ENCODE results near the gene NFAT5.
"Not testable (repeated sequence)": the region's sequence is repeated elsewhere in the genome, so short reads cannot be mapped to it uniquely, and the experiment has no call there.

The NFAT5 gene

DNA sequence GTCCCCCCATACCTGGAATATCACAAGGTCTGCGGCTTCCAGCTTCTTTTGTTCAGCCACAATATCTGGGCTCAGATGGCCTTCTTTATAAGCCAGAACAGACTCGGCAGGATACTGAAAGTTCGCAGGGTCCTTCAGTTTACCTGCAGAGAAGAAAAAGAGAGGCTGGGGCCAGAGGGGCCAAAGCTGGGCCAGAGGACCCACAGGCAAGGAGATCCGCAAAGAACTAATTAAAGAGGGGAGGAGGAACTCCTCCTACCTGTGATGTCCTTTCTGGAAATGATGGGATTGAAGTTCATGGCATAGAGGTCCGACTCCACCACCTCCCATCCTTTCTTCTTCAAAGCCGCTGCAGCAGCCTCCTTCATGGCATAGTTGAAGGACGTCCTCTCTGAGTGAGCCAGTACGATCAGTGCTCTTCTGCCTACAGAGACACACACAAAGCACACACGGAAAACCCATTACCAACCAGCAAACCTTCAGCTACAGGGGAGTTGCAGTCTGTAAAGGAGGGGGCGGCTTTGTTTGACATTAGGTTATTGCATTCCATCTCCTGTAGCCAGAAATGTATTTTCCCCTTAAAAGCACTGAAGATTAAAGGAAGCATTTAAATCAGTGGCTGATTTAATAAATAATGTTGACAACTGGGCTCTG is 152.5 kb downstream of the NFAT5 start:
- no peaks in the 10 kb centered on the region for H3K4me1 ChIP-seq (ENCODE audit: insufficient read depth, low read length)
- H3K4me3 ChIP-seq (ENCODE audit: low read length), result no peak overlapping the region
- H3K27me3 ChIP-seq (ENCODE audit: insufficient read depth, low read length), result no peaks in the 10 kb centered on the region
- H3K36me3 ChIP-seq (ENCODE audit: insufficient read depth, low read length), result peaks cover 2% of the 10 kb centered on the region
- H2AFZ ChIP-seq (ENCODE audit: low read depth, low read length), result no peak overlapping the region
- H3K9me3 ChIP-seq (ENCODE audit: low read length), result peaks cover 2% of the 10 kb centered on the region

- peaks cover 2% of the 10 kb centered on the region for H3K4me1 ChIP-seq (ENCODE audit: insufficient read depth, low read length)
- H3K36me3 ChIP-seq (ENCODE audit: insufficient read depth, low read length), result no peaks in the 10 kb centered on the region
- peaks cover 2% of the 10 kb centered on the region for H3K9me3 ChIP-seq (ENCODE audit: low read length)
- H3K27me3 ChIP-seq (ENCODE audit: insufficient read depth, low read length), result no peaks in the 10 kb centered on the region
- H2AFZ ChIP-seq (ENCODE audit: low read depth, low read length), result no peak overlapping the region
- no peak overlapping the region for H3K4me3 ChIP-seq (ENCODE audit: low read length)
Measured at GRCh38 chr16:69720822-69721430, 155.2 kb downstream of the NFAT5 start.

- H3K9me3 ChIP-seq (ENCODE audit: low read length), result peaks cover 2% of the 10 kb centered on the region
- no peak overlapping the region for H3K4me3 ChIP-seq (ENCODE audit: low read length)
- H3K27me3 ChIP-seq (ENCODE audit: insufficient read depth, low read length), result no peaks in the 10 kb centered on the region
- H3K4me1 ChIP-seq (ENCODE audit: insufficient read depth, low read length), result peaks cover 5% of the 10 kb centered on the region
- H2AFZ ChIP-seq (ENCODE audit: low read depth, low read length), result no peak overlapping the region
- H3K36me3 ChIP-seq (ENCODE audit: insufficient read depth, low read length), result no peaks in the 10 kb centered on the region
Measured at GRCh38 chr16:69721441-69721957, 155.7 kb downstream of the NFAT5 start.

DNA sequence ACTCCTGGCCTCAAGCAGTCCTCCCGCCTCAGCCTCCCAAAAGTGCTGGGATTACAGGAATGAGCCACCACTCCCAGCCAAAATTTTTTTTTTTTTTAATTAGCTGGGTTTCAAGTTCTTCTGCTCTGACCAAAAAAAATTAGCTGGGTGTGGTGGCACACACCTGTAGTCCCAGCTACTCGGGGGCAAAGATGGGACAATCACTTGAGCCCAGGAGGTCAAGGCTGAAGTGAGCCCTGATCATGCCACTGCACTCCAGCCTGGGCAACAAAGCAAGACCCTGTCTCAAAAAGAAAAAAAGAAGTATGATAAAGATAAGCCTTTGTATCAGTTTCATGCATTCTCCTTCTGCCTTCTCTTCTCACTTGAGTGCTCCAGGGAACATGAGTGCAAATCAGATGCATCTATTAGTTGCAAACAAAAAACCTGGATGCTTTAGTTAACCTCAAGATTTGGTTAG is 158.7 kb downstream of the NFAT5 start:
- Histone ChIP-seq H3K4me3 (ENCODE audit: low read length) (no peak overlapping the region), H3K36me3 (ENCODE audit: insufficient read depth, low read length) (no peaks in the 10 kb centered on the region), H3K4me1 (ENCODE audit: insufficient read depth, low read length) (peaks cover 10% of the 10 kb centered on the region), H3K27me3 (ENCODE audit: insufficient read depth, low read length) (no peaks in the 10 kb centered on the region), H2AFZ (ENCODE audit: low read depth, low read length) (no peak overlapping the region), H3K9me3 (ENCODE audit: low read length) (no peaks in the 10 kb centered on the region)

DNA sequence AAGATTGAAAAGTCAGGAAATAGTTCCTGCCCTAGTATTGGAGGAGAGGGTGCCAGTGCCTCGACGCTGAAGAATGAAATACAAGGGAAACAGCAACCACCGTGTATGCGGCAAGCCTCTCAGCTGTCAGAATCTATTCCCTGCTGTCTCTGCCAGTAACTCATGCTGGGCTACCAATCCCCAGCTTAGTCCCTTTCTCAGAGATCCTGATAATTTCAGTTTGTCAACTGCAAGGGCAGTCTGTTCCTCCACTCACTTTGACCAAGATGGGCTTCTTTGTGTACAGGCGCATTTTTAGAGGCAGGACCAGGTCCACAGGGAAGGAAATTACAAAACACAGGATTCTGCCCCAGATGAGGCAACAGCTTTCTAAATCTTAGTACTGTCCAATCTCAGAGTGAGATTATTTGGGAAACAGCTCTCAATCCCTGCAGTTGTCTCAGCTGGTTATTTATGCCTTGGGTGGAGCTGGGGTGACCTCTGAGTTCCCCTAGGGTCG is 159.3 kb downstream of the NFAT5 start:
- H3K27me3 ChIP-seq (ENCODE audit: insufficient read depth, low read length), result no peaks in the 10 kb centered on the region
- H3K4me3 ChIP-seq (ENCODE audit: low read length), result no peak overlapping the region
- peaks cover 10% of the 10 kb centered on the region for H3K4me1 ChIP-seq (ENCODE audit: insufficient read depth, low read length)
- no peaks in the 10 kb centered on the region for H3K9me3 ChIP-seq (ENCODE audit: low read length)
- no peak overlapping the region for H2AFZ ChIP-seq (ENCODE audit: low read depth, low read length)
- no peaks in the 10 kb centered on the region for H3K36me3 ChIP-seq (ENCODE audit: insufficient read depth, low read length)

- Histone ChIP-seq H3K4me1 (ENCODE audit: insufficient read depth, low read length) (peaks cover 10% of the 10 kb centered on the region), H3K36me3 (ENCODE audit: insufficient read depth, low read length) (no peaks in the 10 kb centered on the region), H3K9me3 (ENCODE audit: low read length) (no peaks in the 10 kb centered on the region), H3K27me3 (ENCODE audit: insufficient read depth, low read length) (no peaks in the 10 kb centered on the region), H2AFZ (ENCODE audit: low read depth, low read length) (peak overlapping the region; percentile 80), H3K4me3 (ENCODE audit: low read length) (peak overlapping the region; percentile 62)
Measured at GRCh38 chr16:69725480-69726312, 159.9 kb downstream of the NFAT5 start.

GRCh38 chr16:69726313-69727060 is 160.7 kb downstream of the NFAT5 start, which contains the start of gene NQO1:
Gene NQO1, minus strand, starts transcription at chr16:69726560. Its CDS starts 121 bp downstream, at chr16:69726439.
- Histone ChIP-seq H3K9me3 (ENCODE audit: low read length) (no peaks in the 10 kb centered on the region), H2AFZ (ENCODE audit: low read depth, low read length) (peak within 1 kb of the TSS; percentile 80), H3K4me1 (ENCODE audit: insufficient read depth, low read length) (peaks cover 10% of the 10 kb centered on the region), H3K36me3 (ENCODE audit: insufficient read depth, low read length) (no peaks in the 10 kb centered on the region), H3K27me3 (ENCODE audit: insufficient read depth, low read length) (no peaks in the 10 kb centered on the region), H3K4me3 (ENCODE audit: low read length) (peak within 1 kb of the TSS; percentile 62)

DNA sequence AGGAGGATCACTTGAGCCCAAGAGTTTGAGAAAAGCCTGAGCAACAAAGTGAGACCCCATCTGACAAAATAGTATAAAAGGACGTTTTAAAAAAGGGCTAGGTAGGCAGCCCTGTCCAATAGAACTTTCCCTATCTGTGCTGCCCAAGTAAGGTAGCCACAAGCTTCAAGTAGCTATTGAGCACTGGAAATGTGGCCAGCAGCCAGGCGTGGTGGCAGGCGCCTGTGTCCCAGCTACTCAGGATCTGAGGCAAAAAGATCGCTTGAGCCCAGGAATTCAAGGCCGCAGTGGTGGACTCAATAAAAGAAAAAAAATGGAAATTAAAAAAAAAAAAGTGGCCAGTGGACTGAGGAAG is 162.1 kb downstream of the NFAT5 start:
- Histone ChIP-seq H3K27me3 (ENCODE audit: insufficient read depth, low read length) (no peaks in the 10 kb centered on the region), H3K4me1 (ENCODE audit: insufficient read depth, low read length) (peaks cover 10% of the 10 kb centered on the region), H3K9me3 (ENCODE audit: low read length) (no peaks in the 10 kb centered on the region), H2AFZ (ENCODE audit: low read depth, low read length) (no peak overlapping the region), H3K36me3 (ENCODE audit: insufficient read depth, low read length) (no peaks in the 10 kb centered on the region), H3K4me3 (ENCODE audit: low read length) (no peak overlapping the region)

GRCh38 chr16:69729030-69729429 is 163.3 kb downstream of the NFAT5 start:
- H3K4me3 ChIP-seq (ENCODE audit: low read length); H3K9me3 ChIP-seq (ENCODE audit: low read length); H3K4me1 ChIP-seq (ENCODE audit: insufficient read depth, low read length); H2AFZ ChIP-seq (ENCODE audit: low read depth, low read length); H3K36me3 ChIP-seq (ENCODE audit: insufficient read depth, low read length); H3K27me3 ChIP-seq (ENCODE audit: insufficient read depth, low read length): not testable (repeated sequence)

DNA sequence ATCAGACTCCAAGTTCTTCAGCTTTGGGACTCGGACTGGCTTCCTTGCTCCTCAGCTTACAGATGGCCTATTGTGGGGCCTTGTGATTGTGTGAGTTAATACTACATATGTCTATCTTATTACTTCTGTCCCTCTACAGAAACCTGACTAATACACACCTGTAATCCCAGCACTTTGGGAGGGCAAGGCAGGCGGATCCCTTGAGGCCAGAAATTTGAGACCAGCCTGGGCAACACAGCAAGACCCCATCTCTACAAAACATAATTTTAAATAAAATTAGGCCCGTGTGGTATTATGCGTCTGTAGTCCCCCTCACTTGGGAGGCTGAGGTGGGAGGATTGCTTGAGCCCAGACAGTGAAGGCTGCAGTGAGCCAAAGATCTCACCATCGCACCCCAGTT is 165.5 kb downstream of the NFAT5 start:
- not testable (repeated sequence) for H3K9me3 ChIP-seq (ENCODE audit: low read length); H3K36me3 ChIP-seq (ENCODE audit: insufficient read depth, low read length); H2AFZ ChIP-seq (ENCODE audit: low read depth, low read length); H3K4me1 ChIP-seq (ENCODE audit: insufficient read depth, low read length); H3K27me3 ChIP-seq (ENCODE audit: insufficient read depth, low read length); H3K4me3 ChIP-seq (ENCODE audit: low read length)

DNA sequence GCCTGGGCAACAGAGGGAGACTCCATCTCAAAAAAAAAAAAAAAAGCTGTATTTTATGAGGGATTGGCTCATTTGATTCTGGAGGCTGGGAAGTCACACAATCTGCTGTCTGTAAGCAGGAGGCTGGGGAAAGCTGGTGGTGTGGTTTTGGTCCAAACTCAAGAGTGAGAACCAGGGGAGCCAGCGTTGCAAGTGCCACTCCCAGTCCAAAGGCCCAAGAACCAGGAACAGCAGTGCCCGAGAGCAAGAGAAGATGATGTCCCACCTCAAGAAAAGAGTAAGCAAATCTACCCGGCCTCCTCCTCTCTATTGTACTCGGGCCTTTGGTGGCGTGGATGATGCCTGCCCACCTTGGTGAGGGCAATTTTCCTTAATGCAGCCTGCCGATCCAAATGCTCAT is 166.3 kb downstream of the NFAT5 start:
- Histone ChIP-seq H2AFZ (ENCODE audit: low read depth, low read length) (no peak overlapping the region), H3K4me1 (ENCODE audit: insufficient read depth, low read length) (peaks cover under 1% of the 10 kb centered on the region), H3K27me3 (ENCODE audit: insufficient read depth, low read length) (no peaks in the 10 kb centered on the region), H3K9me3 (ENCODE audit: low read length) (no peaks in the 10 kb centered on the region), H3K36me3 (ENCODE audit: insufficient read depth, low read length) (no peaks in the 10 kb centered on the region), H3K4me3 (ENCODE audit: low read length) (no peak overlapping the region)

DNA sequence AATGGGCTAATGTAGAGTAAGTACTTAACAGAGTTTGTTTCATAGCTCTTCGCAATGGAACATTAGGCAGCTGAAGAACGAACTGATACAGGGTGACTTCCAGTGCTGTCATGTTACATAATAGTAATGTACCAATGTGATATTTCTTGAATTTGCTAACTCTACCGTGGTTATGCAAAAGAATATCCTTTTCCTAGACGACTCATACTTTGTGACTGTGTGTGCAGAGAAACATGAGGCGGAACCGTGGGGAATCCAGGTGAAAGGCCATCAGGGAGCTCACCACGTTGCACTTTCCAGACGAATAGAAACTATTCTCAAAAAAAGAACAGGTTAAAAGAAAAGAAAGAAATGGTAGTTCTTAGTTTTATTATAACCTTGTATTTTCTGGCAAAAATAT is 175.8 kb downstream of the NFAT5 start:
- no peaks in the 10 kb centered on the region for H3K27me3 ChIP-seq (ENCODE audit: insufficient read depth, low read length)
- H3K4me3 ChIP-seq (ENCODE audit: low read length), result no peak overlapping the region
- H3K9me3 ChIP-seq (ENCODE audit: low read length), result no peaks in the 10 kb centered on the region
- no peaks in the 10 kb centered on the region for H3K4me1 ChIP-seq (ENCODE audit: insufficient read depth, low read length)
- peaks cover 68% of the 10 kb centered on the region for H3K36me3 ChIP-seq (ENCODE audit: insufficient read depth, low read length)
- H2AFZ ChIP-seq (ENCODE audit: low read depth, low read length), result no peak overlapping the region
